Colonic mucosa (tissue), 4 donors: Measurements from ENCODE around the gene ILDR1. TPM values are rescaled to one million over a fixed set of nuclear protein-coding genes. Genes with fewer than 3 reads are reported as not detected.
"Not testable (repeated sequence)": the region's sequence is repeated elsewhere in the genome, so short reads cannot be mapped to it uniquely, and the experiment has no call there.

Experiments
- DNase-seq: peaks from one replicate; pipeline ENCODE4 v3.0.0-alpha.2; 2020
- H3K27ac ChIP-seq: fragments of 200-600 bp; one replicate; pipeline ENCODE4 v1.8.0; 2021
- H3K27me3 ChIP-seq: fragments of 200-600 bp; one replicate; pipeline ENCODE4 v1.8.0; 2021
- H3K36me3 ChIP-seq: fragments of 200-600 bp; one replicate; pipeline ENCODE4 v1.8.0; 2021
- H3K4me1 ChIP-seq: fragments of 200-600 bp; one replicate; pipeline ENCODE4 v1.8.0; 2021; ENCODE audit warnings: mild to moderate bottlenecking
- H3K4me3 ChIP-seq: fragments of 200-600 bp; one replicate; pipeline ENCODE4 v1.8.0; 2021
- H3K9ac ChIP-seq, 2 donors: one replicate each; pipeline ENCODE4 v1.7.0; 2013; ENCODE audit warnings: control low read depth in 2 of 2, low read depth in 2 of 2, low read length in 2 of 2
- H3K9me3 ChIP-seq: fragments of 200-600 bp; one replicate; pipeline ENCODE4 v1.8.0; 2021
- CTCF ChIP-seq: fragments of 200-600 bp; IDR thresholded peaks from one replicate; pipeline ENCODE4 v1.8.0; 2022; ENCODE audit warnings: antibody characterized with exemption, mild to moderate bottlenecking
- intact Hi-C: fragments of 100-400 bp; cut with DNase I; formaldehyde crosslinking; loops from one replicate; pipeline ENCODE4 v1.14.1; 2022
- total RNA-seq, 2 donors: library from RNA; stranded (reverse); fragmentation: NEBNext Ultra II Directional in 1 of 2; extraction: Animal tissue kit (Norgen Biotek cat#: 25700) in 1 of 2; gene quantifications; one replicate each; pipeline ENCODE4 v1.2.1, GENCODE V29; 2021
- donor health status: healthy.
- donor health status: DM: no; HTN: no; CAD: no.
- donor health status: DM: no; HTN: no; CAD: no.

ILDR1 gene
- total RNA-seq, 2 donors from 2014 or later: 18.4 to 19.7 TPM

DNA sequence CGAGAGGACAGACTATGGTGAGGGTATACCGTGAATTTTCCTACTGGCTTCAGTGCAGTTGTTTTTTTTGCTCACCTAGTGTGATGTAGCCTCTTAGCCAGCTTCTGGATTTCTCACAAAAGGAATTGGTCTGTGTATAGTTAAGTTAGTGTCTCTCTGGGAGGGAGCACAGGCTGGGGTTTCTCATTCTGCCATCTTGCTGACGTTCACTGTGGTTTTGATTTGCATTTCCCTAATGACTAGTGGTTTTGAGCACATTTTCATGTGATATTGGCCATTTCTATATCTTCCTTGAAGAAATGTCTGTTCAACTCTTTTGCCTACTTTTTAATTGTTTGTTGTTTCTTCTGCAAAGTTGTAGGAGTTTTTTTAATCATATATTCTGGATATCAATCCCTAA, 30.9 kb upstream of the ILDR1 start:
- Histone ChIP-seq H3K9me3 (no peaks in the 10 kb centered on the region), H3K27ac (no peak overlapping the region), H3K4me3 (no peak overlapping the region), H3K9ac (no peak overlapping the region), H3K27me3 (no peaks in the 10 kb centered on the region), H3K36me3 (no peaks in the 10 kb centered on the region), H3K4me1 (no peaks in the 10 kb centered on the region)
- no peak for TF ChIP-seq CTCF
- intact Hi-C loops: no loop called here
- DNase-seq: no peak

GRCh38 chr3:122047773-122048172, 25.7 kb upstream of the ILDR1 start:
- H3K9me3 ChIP-seq, DNase-seq, H3K4me1 ChIP-seq, intact Hi-C loops, H3K27me3 ChIP-seq, H3K36me3 ChIP-seq, H3K4me3 ChIP-seq, H3K9ac ChIP-seq, H3K27ac ChIP-seq: not testable (repeated sequence)

DNA sequence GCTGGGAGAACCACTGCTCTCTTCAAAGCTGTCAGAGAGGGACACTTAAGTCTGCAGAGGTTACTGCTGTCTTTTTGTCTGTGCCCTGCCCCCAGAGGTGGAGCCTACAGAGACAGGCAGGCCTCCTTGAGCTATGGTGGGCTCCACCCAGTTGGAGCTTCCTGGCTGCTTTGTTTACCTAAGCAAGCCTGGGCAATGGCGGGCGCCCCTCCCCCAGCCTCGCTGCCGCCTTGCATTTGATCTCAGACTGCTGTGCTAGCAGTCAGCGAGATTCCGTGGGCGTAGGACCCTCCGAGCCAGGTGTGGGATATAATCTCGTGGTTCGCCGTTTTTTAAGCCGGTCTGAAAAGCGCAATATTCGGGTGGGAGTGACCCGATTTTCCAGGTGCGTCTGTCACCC, 25.2 kb upstream of the ILDR1 start:
- intact Hi-C loops, H3K9ac ChIP-seq, H3K9me3 ChIP-seq, H3K4me1 ChIP-seq, H3K4me3 ChIP-seq, H3K27me3 ChIP-seq, DNase-seq, H3K36me3 ChIP-seq, H3K27ac ChIP-seq: not testable (repeated sequence)

GRCh38 chr3:122033023-122033422, 11.0 kb upstream of the ILDR1 start:
- no peaks in the 10 kb centered on the region for H3K9me3 ChIP-seq
- no peaks in the 10 kb centered on the region for H3K36me3 ChIP-seq
- no peaks in the 10 kb centered on the region for H3K4me1 ChIP-seq
- no peak overlapping the region for H3K27ac ChIP-seq
- no peak for TF ChIP-seq CTCF
- no peak overlapping the region for H3K9ac ChIP-seq
- intact Hi-C loops: no loop called here
- H3K4me3 ChIP-seq: no peak overlapping the region
- no peak for DNase-seq
- H3K27me3 ChIP-seq: no peaks in the 10 kb centered on the region

DNA sequence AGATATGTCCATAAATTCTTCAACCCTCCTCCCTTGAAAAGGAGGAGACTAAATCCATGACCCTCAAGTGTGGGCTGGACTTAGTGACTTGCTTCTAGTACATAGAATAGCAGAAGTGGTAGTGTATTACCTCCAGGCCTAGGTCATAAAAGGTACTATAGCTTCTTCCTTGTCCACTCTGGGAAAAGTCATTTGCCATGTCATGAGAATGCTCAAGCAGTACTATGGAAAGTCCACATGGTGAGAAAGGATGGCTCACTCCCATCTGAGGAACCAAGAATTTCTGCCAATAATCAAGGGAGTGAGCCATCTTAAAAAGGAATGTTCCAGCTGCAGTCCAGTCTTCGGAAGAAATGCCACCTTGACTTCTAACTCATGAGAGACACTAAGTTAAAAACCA, 10.5 kb upstream of the ILDR1 start:
- Histone ChIP-seq H3K4me1 (no peaks in the 10 kb centered on the region), H3K9ac (no peak overlapping the region)

GRCh38 chr3:122031123-122031468, 9.0 kb upstream of the ILDR1 start:
- no peaks in the 10 kb centered on the region for H3K4me1 ChIP-seq
- no peak overlapping the region for H3K9ac ChIP-seq
- no peaks in the 10 kb centered on the region for H3K9me3 ChIP-seq
- no peak overlapping the region for H3K4me3 ChIP-seq
- H3K36me3 ChIP-seq: no peaks in the 10 kb centered on the region
- TF ChIP-seq CTCF: no peak
- intact Hi-C loops: no loop called here
- H3K27ac ChIP-seq: no peak overlapping the region
- no peak for DNase-seq
- H3K27me3 ChIP-seq: no peaks in the 10 kb centered on the region

More for the DNA sequence above, 10.5 kb upstream of the ILDR1 start:
- no peaks in the 10 kb centered on the region for H3K36me3 ChIP-seq
- no peak for DNase-seq
- H3K27me3 ChIP-seq: no peaks in the 10 kb centered on the region
- no peaks in the 10 kb centered on the region for H3K9me3 ChIP-seq
- no peak overlapping the region for H3K4me3 ChIP-seq
- no peak for TF ChIP-seq CTCF
- intact Hi-C loops: no loop called here
- no peak overlapping the region for H3K27ac ChIP-seq
